HG03108 (cell line): ENCODE measurements around the gene KRT8.

ENCODE experiments used
- ATAC-seq: cut with Tn5 transposase; IDR thresholded peaks from one replicate; pipeline ENCODE4 v1.9.1; 2021; ENCODE audit warnings: moderate library complexity; ENCODE audit not compliant: unreplicated experiment

The KRT8 gene

GRCh38 chr12:52925717-52926595 is 21.1 kb upstream of the KRT8 start:
- ATAC-seq: no peak

DNA sequence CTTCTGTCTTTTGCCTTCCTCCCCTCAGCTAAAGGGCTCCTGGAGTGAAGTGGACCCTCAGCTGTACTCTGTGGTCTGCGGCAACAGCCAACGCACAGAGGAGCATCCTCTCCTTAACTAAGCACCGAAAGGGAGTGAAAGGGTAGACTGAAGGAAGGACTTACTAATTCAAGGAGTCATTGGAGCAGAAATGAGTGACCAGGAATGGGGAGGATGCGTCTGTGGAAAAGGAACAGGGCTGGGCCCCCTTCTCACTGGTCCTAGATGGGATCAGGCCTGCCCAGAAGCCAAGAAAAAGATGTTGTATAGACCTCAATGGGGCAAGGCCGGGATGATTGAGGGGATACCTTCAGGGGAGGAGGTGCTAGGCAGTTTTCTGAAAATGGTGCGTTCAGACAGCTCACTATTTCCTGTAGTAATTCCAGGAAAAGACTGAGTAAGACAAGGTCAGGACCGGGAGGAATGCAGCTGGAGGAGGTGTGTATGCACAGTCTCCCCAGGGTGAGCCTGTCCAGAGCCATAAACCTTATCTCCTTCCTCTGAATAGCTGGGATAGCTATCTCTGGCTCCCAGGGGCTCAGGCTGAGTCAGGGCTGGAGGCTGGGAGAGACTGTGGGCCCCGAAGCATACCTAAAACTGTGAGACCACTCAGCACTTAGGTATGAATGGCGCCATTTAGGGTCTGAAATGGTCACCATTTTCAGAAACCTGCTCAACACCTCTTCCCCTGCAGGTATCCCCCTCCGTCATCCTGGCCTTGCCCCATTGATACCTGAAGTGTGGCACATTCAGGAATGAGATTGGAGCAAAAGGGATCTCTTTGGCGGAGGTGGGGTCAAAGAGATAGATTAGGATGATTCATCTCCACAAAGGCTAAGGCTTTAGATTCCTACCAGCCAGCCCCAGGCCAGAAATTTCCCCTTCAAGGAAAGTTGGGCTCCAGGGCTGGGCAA is 20.2 kb upstream of the KRT8 start:
- no peak for ATAC-seq

- no peak for ATAC-seq
These were observed 16.8 kb upstream of the KRT8 start for GRCh38 chr12:52921488-52922165.

GRCh38 chr12:52920937-52921336 is 16.1 kb upstream of the KRT8 start:
- ATAC-seq: no peak

DNA sequence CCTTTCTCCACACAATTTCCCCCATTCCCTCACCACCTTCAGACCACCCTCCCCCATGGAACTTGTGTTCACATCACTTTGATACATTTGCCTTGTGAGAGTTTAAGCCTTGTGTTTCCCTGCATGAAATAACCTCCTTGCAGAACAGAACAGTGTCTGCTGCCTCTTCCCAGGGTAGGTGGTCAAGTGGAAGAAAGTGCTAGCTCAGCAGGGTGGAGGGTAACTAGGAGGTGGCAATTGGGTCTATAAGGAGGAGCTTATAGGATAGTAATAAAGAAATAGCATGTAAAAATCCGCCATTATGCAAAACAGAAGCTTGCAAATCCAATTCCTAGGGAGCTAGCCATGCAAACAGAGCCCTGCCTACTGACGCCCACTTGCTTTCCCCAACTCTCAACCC is 13.9 kb upstream of the KRT8 start:
- no peak for ATAC-seq

DNA sequence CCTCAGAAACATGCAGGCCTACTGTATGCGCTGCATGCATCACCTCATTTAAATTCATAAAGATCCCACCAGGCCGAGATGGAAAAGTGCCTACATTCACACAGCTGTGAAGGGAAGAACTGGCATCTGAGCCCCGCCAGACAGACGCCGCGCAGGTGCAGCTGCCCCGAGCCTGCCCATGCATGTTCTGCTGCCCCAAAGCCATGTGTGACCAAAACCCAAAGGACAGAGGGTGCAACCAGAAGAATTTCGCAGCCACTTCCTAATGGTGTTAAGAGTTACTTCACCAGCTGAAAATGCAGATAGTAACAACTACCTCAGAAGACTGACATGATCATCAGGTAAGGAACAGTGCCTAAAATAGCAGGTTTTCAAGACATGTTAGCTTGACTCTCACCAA is 13.5 kb upstream of the KRT8 start:
- ATAC-seq: no peak

GRCh38 chr12:52917800-52918199 is 12.9 kb upstream of the KRT8 start:
- ATAC-seq: no peak

DNA sequence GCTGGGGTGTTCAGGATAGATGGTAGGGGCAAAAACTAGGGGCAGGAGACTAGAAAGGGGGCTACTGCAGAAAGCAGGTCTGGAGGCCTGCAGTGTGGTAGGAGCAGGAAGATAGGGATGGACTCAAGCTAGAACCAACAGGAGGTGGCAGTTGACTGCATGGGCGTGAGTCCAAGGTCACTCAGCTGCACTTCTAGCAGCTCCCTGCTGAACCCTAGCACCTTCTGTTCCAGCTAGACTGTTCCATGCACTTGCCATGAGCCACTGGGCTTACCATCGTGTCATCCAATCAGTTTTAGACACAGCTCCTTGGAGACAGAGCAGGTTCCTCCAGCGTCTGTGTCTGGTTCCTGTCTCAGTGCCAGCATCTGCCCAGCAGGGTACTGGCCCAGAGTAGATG is 11.3 kb upstream of the KRT8 start:
- no peak for ATAC-seq

GRCh38 chr12:52915637-52916036 is 10.8 kb upstream of the KRT8 start:
- no peak for ATAC-seq

DNA sequence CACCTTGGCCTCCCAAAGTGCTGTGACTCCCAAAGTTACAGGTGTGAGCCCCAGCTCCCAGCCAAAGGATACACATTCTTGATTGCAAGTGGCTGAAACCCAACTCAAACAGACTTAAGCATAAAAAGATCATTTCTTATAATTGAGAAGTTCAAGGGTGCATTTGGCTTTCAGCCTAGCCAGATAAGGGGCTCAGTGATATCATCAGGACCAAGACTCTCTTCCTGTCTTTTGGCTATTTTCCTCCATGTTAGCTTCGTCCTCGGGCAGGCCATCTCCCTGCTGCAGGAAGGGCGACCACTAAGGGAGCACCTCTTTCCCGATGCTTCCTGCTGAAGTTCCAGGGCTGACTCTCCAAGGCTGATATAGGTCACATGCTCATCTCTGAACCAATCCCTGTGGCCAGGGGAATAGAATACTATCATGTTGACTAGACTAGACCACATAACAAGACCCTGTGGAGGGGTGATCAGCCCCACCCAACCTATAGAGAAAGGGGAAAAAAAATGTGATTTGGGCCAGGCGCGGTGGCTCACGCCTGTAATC is 9.8 kb upstream of the KRT8 start:
- no peak for ATAC-seq

- ATAC-seq: no peak
These were observed 8.6 kb upstream of the KRT8 start for GRCh38 chr12:52913431-52913821.

DNA sequence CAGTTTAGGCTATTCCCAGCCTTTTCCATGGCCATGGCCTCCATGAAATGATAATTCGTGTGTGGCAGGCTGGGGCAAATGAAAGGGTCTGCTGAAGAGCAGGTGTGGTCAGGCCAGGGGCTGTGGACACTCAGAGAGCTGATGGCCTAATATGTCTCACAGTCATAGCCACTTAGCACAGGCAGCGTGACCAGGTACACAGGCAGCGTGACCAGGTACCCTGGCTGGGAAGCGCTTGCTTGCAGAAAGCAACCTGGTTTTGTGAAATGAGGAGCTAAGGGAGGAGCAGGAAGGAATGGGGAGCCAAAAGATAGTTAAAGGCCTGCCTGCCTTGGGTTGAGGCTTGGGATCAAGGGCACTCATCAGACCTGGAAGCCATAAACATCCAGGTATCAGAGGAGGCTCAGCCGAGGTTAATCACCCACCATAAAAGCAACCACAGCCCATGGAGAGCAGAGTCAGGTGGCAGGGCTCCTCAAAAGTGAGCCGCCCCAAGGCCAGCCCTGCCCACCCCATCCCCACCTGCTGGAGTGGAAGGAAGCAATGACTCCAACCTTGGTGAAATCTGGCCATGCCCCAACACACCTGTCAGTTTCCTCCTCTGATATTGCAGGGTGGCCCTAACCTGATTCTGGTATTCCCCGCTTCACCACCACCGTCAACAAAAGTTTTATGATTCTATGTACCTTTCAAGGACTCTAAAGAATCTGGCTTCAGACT is 8.0 kb upstream of the KRT8 start:
- ATAC-seq: no peak

DNA sequence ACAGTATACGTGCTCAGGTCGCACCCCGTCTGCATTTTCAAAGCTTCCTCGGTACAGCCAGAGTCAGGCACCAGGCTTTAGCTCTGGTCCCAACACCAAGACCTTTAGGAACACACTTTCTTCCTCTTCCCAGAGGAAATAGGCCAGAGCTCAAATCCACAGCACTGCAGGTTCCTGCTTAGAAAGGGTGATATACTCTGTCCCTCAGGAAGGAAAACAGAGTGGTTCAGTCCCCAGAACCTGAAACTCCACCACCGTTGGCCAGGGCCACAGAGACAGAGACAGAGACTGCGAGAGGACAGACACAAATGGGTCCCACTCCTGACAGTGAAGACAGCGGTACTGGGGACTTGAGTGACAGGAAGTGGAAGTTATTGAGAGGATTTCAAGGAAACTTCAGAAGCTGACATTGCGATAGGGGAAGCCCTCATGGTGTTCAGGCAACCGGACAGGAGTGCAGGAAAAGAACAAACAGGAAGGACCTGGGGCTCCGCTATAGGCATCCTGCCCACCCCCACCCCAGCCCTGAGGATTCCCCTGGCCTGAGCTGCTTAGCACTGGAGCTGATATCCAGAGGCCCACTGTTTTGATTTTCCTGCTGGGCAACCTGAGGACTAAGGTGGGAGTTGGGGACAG is 5.5 kb upstream of the KRT8 start:
- no peak for ATAC-seq

- ATAC-seq: no peak
These were observed 4.9 kb upstream of the KRT8 start for GRCh38 chr12:52909796-52910195.

GRCh38 chr12:52909331-52909730 is 4.5 kb upstream of the KRT8 start:
- no peak for ATAC-seq

DNA sequence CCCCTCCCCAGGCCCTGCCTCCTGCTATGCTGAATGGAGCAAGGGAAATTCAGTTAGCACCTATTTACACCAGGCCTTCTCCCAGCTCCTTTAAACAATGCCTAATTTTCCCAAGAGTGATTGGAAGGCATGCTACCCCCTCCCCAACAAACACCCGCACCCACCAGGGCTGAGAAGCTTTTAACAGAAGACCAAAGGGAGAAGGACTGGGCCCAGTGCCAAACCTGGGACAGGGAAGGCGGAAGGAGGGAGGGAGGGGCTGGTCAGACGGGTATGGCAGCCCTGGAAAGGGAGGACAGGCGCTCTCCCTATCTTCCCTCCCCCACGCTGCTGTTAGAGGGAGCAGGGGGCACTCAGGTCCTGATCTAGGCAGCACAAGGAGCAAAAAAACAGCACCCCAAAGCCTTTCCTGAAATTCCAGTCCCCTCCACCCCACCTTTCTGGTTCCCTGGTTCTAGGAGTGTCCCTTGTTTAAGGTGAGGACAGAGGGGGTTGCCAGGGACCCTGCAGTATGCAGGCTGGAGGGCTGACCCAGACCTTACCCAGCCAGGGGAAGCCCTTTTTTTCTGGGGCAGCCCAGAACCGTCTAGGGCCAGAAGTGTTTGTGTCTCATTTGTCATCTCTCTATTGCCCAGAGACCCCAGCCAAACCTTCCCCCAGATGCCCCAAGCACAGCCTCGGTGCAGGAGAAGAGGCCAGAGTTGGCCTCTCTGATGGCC is 2.4 kb upstream of the KRT8 start:
- no peak for ATAC-seq

DNA sequence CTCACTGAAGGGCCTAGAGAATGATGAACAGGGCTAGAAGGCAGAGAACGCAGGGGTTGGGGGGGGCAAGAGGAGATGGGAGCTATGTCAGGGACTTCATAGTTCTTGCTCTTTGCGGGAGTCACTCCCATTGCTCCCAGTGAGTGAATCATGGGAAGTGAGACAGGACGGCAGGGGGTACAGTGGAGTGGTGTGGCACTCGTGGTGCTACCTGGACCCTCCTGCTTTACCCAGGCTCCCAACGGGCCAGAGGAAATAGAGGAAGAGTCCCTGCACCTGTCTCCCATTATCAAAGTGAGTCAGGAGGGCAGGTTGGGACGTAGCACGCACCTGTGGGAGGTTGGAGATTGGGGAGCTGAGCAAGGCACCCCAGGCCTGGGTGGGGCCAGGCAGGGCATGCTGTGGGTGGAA is 1.3 kb upstream of the KRT8 start:
- no peak for ATAC-seq

DNA sequence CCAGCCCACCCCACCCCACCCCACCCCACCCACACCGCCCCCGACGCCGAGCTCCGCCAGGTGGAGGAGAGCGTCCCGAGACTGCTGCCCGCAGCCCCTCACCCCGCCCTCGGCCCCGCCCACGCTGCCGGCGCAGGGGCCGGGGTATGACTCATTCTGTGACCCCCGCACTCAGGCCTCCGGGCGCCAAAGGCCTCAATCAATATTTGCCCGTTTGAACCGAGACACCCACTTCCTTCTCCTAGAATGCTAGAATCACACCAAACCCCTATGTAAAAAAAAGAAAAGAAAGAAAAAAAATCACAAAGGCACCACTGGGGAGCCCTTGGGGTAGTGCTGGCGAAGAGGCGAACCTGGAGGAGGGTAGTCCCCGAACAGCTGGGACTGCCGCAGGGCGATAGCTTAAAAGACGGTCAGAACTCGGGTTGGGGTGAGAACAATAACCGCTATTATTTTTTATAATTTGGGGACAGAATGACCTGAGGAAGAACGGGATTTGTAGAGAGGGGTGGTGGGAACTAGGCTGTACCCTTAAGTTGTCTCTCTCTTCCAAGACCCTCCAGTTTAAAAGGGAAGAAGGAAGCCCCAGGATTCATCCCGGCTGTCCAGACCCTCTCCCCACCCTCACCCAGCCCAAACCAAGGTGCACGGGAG is 894 bp downstream of the KRT8 start:
- peak; percentile 69 for ATAC-seq
